HepG2 (cell line): ENCODE results near the gene DCDC2. TPM values are rescaled to one million over a fixed set of nuclear protein-coding genes. Genes with fewer than 3 reads are reported as not detected.

ENCODE experiments used
- ARHGAP35 ChIP-seq: sonication (generic); formaldehyde crosslinking; IDR thresholded peaks from 2 replicates; pipeline ENCODE4 v1.9.0; 2022; ENCODE audit warnings: mild to moderate bottlenecking, inconsistent platforms, moderate library complexity, missing genetic modification reagents, borderline replicate concordance
- ARID2 ChIP-seq: sonication (generic); formaldehyde crosslinking; IDR thresholded peaks from 2 replicates; pipeline ENCODE4 v1.8.1; 2022; ENCODE audit warnings: mild to moderate bottlenecking, missing genetic modification reagents, borderline replicate concordance
- CBX5 ChIP-seq: sonication (generic); formaldehyde crosslinking; IDR thresholded peaks from 2 replicates; pipeline ENCODE4 v1.4.0; 2020; ENCODE audit warnings: missing genetic modification reagents, borderline replicate concordance
- DNMT1 ChIP-seq: sonication (generic); formaldehyde crosslinking; IDR thresholded peaks from 2 replicates; pipeline ENCODE4 v1.5.1; 2020; ENCODE audit warnings: mild to moderate bottlenecking, missing genetic modification reagents
- FOXC1 ChIP-seq: sonication (generic); formaldehyde crosslinking; IDR thresholded peaks from 2 replicates; pipeline ENCODE4 v1.8.0; 2022; ENCODE audit warnings: mild to moderate bottlenecking, missing genetic modification reagents, borderline replicate concordance
- HDAC1 ChIP-seq: sonication (generic); formaldehyde crosslinking; IDR thresholded peaks from 2 replicates; pipeline ENCODE4 v1.5.1; 2020; ENCODE audit warnings: mild to moderate bottlenecking, missing genetic modification reagents
- KAT8 ChIP-seq: IDR thresholded peaks from 2 replicates; pipeline ENCODE4 v1.6.1; 2016; ENCODE audit warnings: missing genetic modification reagents, missing compliant biosample characterization
- NONO ChIP-seq, 2 experiments: fragments of 450-650 bp in 1 of 2; sonication (generic) in 1 of 2; formaldehyde crosslinking in 1 of 2; IDR thresholded peaks in 1 of 2; conservative IDR thresholded peaks in 1 of 2; 2 replicates each; pipeline versions ENCODE4 v1.6.1 to v1.8.0; 2017 to 2022; ENCODE audit warnings: mild to moderate bottlenecking in 1 of 2, missing genetic modification reagents in 1 of 2, moderate library complexity in 1 of 2
- PTBP1 ChIP-seq: fragments of 200-400 bp; formaldehyde crosslinking; IDR thresholded peaks from 2 replicates; pipeline ENCODE4 v1.6.1; 2018; ENCODE audit warnings: low read length, low read depth; ENCODE audit not compliant: poor library complexity, severe bottlenecking
- SSRP1 ChIP-seq: IDR thresholded peaks from 2 replicates; pipeline ENCODE4 v1.6.1; 2016; ENCODE audit warnings: control low read depth
- TEAD2 ChIP-seq: sonication (generic); formaldehyde crosslinking; IDR thresholded peaks from 2 replicates; pipeline ENCODE4 v1.9.0; 2021; ENCODE audit warnings: missing genetic modification reagents
- ZNF24 ChIP-seq: fragments of 450-650 bp; IDR thresholded peaks from 2 replicates; pipeline ENCODE4 v1.6.1; 2017; ENCODE audit warnings: antibody characterized with exemption, mild to moderate bottlenecking
- ZNF616 ChIP-seq: sonication (generic); formaldehyde crosslinking; IDR thresholded peaks from 2 replicates; pipeline ENCODE4 v1.5.0; 2020; ENCODE audit warnings: low read depth, mild to moderate bottlenecking, missing genetic modification reagents
- ZNF678 ChIP-seq: sonication (generic); formaldehyde crosslinking; IDR thresholded peaks from 2 replicates; pipeline ENCODE4 v1.4.0; 2020; ENCODE audit warnings: mild to moderate bottlenecking, missing genetic modification reagents
- polyA plus RNA-seq, 8 experiments: library from polyadenylated mRNA; depleted of rRNA in 3 of 8; stranded (reverse) in 7 of 8; unstranded in 1 of 8; fragments of >200 nt; fragmentation: Illumina TruSeq in 4 of 8; extraction: Trizol in 4 of 8; gene quantifications; 2 replicates each; pipeline versions ENCODE4 v1.2.1 to v1.2.3, GENCODE V29; 2011 to 2016; ENCODE audit warnings: low read depth in 4 of 8, missing spikeins in 1 of 8, mixed read lengths in 1 of 8; ENCODE audit not compliant: insufficient read depth in 1 of 8
- total RNA-seq, 5 experiments: library from RNA; depleted of rRNA; stranded (reverse); fragments of >200 nt; fragmentation: Illumina TruSeq; extraction: Trizol; gene quantifications; 2 replicates each; pipeline ENCODE4 v1.2.3, GENCODE V29; 2016; ENCODE audit warnings: low read depth in 1 of 5
- TF ChIP-seq, protein P1 (sequence below): sonication (generic); formaldehyde crosslinking; IDR thresholded peaks from 2 replicates; pipeline ENCODE4 v1.9.0; 2021; ENCODE audit warnings: missing genetic modification reagents, mild to moderate bottlenecking, borderline replicate concordance
- TF ChIP-seq, protein P2 (sequence below): sonication (generic); formaldehyde crosslinking; IDR thresholded peaks from 2 replicates; pipeline ENCODE4 v1.9.0; 2021; ENCODE audit warnings: mild to moderate bottlenecking, missing genetic modification reagents
- TF ChIP-seq, protein P3 (sequence below): IDR thresholded peaks from 2 replicates; pipeline ENCODE4 v1.6.1; 2018; ENCODE audit warnings: missing genetic modification reagents, mild to moderate bottlenecking, missing compliant biosample characterization
- TF ChIP-seq, protein P4 (sequence below): sonication (generic); formaldehyde crosslinking; IDR thresholded peaks from 2 replicates; pipeline ENCODE4 v1.5.0; 2020; ENCODE audit warnings: missing genetic modification reagents

The DCDC2 gene
- total and polyA plus RNA-seq, 2 of the 13 experiments (the other 11 are each of a cell fraction or from before 2014, with no cell fraction given) = 9.0 to 36.2 TPM

DNA sequence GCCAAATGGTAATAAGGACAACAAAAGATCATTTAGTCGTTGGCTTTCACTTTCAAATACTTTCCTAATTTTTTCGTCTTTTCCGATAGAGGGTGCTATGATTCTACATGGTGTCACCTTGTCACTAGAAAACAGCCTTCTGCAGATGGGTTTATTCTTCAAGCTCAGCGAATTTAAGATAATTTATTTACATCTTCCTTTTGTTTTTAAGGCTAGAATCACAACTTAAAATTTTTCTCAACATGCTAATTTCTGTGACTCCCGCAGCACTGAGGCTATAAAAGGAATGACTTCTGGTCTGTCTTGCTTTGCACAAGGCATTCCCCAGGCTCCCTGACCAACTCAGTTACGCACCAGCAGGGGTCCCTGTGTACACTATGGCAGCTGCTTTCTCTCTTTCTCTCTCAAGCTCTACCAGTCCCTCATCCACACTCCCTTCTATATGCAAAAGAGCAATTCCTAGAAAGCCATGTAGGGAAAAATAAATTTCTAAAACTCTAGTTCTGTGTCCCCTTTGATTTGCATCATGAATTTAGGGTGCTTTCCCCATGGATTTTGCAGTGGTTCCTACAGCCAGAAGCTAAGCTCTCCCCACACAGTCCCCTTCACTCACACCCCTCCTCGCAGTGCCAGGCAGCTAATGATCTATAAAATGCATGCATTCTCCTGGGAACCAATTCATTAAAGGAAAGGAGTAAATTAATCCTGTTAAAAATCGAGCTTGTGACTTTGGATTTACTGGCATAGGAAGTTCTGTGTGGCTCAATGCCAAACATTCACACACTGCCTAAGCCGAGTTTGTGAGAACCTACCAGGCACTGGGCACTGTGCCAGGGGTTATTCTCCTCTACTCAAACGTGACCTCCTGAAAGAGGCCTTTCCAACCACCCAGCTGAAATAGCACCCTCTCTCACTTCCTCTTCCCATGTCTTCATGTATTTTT is 74.5 kb downstream of the DCDC2 start (continued):
- TF ChIP-seq CBX5 (CRISPR knock-in tag) (peak; percentile 50; the same call in 1 of the 2 replicates), ARHGAP35 (no peak), FOXC1 (no peak), KAT8 (CRISPR knock-in tag) (peak; percentile 49), DNMT1 (CRISPR knock-in tag) (no peak), ZNF616 (CRISPR knock-in tag) (no peak), ARID2 (CRISPR knock-in tag) (no peak), HDAC1 (CRISPR knock-in tag) (no peak), NONO (IDR thresholded peaks at IDR 0.05) (no peak), NONO (CRISPR knock-in tag; conservative IDR thresholded peaks at IDR 0.05) (no peak), SSRP1 (0 out of 2 replicates have a peak, but pooled peaks have one; percentile 86), TEAD2 (no peak), ZNF678 (CRISPR knock-in tag) (no peak), PTBP1 (no peak), ZNF24 (no peak)
- TF ChIP-seq, protein P1, sequence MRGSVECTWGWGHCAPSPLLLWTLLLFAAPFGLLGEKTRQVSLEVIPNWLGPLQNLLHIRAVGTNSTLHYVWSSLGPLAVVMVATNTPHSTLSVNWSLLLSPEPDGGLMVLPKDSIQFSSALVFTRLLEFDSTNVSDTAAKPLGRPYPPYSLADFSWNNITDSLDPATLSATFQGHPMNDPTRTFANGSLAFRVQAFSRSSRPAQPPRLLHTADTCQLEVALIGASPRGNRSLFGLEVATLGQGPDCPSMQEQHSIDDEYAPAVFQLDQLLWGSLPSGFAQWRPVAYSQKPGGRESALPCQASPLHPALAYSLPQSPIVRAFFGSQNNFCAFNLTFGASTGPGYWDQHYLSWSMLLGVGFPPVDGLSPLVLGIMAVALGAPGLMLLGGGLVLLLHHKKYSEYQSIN (CRISPR knock-in tag) = no peak
- TF ChIP-seq, protein P2, sequence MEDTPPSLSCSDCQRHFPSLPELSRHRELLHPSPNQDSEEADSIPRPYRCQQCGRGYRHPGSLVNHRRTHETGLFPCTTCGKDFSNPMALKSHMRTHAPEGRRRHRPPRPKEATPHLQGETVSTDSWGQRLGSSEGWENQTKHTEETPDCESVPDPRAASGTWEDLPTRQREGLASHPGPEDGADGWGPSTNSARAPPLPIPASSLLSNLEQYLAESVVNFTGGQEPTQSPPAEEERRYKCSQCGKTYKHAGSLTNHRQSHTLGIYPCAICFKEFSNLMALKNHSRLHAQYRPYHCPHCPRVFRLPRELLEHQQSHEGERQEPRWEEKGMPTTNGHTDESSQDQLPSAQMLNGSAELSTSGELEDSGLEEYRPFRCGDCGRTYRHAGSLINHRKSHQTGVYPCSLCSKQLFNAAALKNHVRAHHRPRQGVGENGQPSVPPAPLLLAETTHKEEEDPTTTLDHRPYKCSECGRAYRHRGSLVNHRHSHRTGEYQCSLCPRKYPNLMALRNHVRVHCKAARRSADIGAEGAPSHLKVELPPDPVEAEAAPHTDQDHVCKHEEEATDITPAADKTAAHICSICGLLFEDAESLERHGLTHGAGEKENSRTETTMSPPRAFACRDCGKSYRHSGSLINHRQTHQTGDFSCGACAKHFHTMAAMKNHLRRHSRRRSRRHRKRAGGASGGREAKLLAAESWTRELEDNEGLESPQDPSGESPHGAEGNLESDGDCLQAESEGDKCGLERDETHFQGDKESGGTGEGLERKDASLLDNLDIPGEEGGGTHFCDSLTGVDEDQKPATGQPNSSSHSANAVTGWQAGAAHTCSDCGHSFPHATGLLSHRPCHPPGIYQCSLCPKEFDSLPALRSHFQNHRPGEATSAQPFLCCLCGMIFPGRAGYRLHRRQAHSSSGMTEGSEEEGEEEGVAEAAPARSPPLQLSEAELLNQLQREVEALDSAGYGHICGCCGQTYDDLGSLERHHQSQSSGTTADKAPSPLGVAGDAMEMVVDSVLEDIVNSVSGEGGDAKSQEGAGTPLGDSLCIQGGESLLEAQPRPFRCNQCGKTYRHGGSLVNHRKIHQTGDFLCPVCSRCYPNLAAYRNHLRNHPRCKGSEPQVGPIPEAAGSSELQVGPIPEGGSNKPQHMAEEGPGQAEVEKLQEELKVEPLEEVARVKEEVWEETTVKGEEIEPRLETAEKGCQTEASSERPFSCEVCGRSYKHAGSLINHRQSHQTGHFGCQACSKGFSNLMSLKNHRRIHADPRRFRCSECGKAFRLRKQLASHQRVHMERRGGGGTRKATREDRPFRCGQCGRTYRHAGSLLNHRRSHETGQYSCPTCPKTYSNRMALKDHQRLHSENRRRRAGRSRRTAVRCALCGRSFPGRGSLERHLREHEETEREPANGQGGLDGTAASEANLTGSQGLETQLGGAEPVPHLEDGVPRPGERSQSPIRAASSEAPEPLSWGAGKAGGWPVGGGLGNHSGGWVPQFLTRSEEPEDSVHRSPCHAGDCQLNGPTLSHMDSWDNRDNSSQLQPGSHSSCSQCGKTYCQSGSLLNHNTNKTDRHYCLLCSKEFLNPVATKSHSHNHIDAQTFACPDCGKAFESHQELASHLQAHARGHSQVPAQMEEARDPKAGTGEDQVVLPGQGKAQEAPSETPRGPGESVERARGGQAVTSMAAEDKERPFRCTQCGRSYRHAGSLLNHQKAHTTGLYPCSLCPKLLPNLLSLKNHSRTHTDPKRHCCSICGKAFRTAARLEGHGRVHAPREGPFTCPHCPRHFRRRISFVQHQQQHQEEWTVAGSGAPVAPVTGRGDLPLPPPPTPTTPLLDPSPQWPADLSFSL (CRISPR knock-in tag) = no peak
- TF ChIP-seq, protein P3, sequence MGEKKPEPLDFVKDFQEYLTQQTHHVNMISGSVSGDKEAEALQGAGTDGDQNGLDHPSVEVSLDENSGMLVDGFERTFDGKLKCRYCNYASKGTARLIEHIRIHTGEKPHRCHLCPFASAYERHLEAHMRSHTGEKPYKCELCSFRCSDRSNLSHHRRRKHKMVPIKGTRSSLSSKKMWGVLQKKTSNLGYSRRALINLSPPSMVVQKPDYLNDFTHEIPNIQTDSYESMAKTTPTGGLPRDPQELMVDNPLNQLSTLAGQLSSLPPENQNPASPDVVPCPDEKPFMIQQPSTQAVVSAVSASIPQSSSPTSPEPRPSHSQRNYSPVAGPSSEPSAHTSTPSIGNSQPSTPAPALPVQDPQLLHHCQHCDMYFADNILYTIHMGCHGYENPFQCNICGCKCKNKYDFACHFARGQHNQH (CRISPR knock-in tag) = peak; percentile 91
- TF ChIP-seq, protein P4, sequence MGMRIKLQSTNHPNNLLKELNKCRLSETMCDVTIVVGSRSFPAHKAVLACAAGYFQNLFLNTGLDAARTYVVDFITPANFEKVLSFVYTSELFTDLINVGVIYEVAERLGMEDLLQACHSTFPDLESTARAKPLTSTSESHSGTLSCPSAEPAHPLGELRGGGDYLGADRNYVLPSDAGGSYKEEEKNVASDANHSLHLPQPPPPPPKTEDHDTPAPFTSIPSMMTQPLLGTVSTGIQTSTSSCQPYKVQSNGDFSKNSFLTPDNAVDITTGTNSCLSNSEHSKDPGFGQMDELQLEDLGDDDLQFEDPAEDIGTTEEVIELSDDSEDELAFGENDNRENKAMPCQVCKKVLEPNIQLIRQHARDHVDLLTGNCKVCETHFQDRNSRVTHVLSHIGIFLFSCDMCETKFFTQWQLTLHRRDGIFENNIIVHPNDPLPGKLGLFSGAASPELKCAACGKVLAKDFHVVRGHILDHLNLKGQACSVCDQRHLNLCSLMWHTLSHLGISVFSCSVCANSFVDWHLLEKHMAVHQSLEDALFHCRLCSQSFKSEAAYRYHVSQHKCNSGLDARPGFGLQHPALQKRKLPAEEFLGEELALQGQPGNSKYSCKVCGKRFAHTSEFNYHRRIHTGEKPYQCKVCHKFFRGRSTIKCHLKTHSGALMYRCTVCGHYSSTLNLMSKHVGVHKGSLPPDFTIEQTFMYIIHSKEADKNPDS (CRISPR knock-in tag) = no peak
